GM21360 (cell line): ENCODE data around the gene ARMC8.

ENCODE experiments used
- ATAC-seq: cut with Tn5 transposase; IDR thresholded peaks from one replicate; pipeline ENCODE4 v1.9.1; 2021; ENCODE audit warnings: mild to moderate bottlenecking, moderate library complexity; ENCODE audit not compliant: unreplicated experiment

ARMC8 gene

DNA sequence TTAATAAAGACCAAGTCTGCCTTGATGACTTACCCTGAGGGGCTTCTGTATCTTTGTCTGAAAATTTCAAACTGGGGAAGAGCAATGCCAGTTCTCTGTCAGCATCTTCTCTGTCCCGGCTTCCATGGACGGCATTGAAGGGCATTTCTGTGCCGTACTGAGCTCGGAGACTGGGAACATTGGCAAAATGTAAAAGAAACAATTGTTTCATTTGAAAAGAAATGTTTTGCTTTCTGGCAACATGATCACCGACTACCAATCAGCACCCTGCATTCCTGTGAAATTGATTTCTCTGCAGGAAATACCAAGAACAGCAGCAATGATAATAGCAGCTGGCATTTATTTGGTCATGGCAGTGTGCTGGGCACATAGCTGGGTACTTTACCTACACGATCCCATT lies 116.4 kb downstream of the ARMC8 start:
- ATAC-seq: no peak

DNA sequence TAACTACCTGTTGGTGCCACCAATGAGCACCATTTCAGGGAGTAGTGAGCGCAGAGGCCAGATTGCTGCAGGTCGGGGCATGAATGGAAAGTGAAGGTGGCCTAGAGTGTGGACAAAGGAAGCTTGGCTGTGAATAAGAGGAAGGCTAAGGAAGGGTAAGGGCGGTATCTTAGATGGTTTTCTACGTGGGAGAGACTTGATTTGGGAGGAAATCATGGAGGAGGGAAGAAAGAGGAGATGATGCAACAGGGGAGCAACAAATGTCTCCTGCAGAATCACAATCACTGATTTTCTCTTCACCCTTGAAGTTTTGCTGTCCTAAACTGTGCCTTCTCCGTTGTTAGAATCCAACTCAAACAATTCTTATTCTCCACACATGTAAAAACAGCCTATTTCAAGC lies 120.8 kb downstream of the ARMC8 start:
- no peak for ATAC-seq

DNA sequence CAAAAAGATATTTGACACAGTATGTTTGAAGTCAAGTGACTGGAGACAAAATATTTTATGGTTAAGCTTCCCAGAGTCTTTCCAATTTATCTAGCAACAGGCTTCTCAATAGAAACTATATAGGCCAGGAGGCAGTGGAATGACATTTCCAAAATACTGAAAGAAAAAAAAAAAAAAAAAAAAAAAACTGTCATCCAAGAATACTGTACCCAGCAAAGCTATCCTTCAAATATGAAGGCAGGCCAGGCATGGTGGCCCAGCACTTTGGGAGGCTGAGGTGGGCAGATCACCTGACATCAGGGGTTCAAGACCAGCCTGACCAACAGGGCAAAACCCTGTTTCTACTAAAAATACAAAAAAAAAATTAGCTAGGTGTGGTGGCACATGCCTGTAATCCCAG lies 121.7 kb downstream of the ARMC8 start:
- no peak for ATAC-seq

DNA sequence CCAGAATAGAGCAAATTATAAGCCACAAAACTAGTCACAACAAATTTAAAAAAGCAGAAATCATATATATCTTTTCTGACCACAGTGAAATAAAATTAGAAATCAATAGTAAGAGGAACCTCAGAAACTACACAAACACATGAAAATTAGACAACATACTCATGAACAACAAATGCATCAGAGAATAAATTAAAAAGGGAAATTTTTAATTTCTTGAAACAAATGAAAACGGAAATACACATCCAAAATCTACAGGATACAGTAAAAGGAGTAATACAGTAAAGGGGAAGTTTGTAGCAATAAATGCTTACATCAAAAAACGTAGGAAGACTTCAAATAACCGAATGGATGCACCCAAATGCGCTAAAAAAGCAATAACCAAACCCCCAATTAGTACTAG lies 123.4 kb downstream of the ARMC8 start:
- no peak for ATAC-seq

DNA sequence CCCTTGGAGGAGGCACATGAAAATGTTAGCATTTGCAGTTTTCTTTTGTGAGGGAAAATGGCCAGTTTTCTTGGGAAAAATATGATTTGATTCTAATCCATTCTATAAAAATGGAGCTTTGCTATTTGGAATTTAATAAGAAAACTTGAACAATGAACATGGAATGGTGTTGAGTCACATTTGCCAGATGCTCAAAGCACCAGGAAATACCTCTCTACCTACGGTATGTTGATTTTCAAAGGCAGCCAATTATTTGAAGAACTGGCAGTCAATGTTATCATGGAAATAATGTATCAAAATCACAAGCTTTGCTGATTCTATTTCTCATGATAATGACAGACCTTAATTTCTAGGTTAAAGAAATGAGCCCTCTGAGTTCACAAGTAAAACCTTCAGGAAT lies 127.7 kb downstream of the ARMC8 start:
- ATAC-seq: no peak

DNA sequence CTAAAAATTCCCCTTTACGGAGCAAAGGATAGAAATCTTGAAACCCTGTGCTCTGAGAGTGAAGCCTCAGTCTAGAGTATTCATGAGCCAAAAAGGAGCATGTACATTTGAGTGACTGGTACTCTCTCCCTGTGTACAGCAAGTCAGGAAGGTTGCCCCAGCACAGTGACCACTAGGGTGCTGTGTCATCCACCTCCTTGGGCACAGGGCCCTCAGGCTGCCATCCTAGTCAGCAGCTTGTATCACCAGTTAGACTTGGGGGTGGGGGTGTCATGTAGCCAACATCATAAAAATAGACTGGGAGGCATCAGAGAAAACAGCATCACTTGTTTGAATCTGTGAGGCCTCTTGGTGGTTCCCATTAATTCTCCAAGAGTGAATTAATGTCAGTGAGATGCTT lies 130.6 kb downstream of the ARMC8 start:
- no peak for ATAC-seq

DNA sequence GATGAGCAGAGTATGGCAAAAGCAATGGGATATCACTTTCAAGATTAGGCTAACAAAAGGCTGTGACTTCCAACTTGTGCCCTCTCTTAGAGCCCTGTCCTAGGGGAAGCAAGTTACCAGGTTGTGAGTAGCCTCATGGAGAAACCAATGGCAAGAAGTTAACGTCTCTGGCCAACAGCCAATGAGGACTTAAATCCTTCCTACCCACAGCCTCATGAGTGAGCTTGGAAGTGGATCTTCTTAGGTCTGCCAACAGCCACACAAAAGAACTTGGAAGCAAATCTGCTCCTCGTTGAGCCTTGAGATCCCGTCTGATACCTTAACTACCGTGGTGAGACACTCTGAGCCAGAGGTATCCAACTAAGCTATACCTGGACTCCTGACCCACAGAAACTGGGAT lies 136.9 kb downstream of the ARMC8 start:
- no peak for ATAC-seq

DNA sequence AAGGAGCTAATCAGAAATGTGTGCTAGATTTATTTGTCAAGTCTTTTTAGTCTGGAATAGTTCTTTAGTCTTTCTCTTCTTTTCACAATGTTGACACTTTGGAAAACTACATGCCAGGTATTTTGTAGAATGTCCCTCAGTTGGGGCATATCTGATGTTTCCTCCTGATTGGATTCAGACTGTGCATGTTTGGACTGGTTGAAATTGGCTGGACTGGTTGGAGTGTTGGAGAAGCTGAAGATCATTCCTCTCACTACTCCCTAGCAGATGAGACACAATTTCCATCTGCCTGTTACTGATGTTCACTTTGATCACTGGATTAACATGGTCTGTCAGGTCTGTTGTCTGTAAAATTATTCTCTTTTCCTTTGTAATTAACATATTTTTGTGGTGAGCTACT lies 138.9 kb downstream of the ARMC8 start:
- no peak for ATAC-seq

DNA sequence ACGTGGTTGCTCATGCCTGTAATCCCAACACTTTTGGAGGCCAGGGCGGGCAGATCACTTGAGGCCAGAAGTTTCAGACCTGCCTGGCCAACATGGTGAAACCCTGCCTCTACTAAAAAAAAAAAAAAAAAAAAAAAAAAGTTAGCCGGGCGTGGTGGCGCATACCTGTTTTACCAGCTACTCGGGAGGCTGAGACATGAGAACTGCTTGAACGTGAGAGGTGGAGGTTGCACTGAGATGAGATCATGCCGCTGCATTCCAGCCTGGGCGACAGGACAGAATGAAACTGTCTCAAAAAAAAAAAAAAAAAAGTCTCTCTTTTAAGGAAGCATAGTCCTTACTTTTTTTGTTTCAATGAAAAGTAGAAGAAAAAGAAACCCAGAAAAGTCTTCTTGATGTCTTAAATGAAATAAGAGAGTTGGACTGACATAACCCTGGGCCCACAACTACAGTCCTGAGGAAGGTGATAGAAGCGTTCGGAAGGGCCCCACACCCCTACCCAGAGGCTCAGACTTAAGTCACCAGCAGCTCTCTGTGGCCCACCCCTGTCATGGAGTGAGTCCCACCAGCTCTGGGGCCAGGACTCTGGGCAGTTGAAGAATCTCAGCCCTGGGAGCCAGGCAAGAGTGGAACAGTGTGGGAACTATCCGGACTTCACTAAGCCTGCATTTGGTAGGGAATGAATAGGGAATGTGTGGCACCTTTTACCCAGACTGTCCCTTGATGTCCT lies 139.9 kb downstream of the ARMC8 start:
- ATAC-seq: no peak

DNA sequence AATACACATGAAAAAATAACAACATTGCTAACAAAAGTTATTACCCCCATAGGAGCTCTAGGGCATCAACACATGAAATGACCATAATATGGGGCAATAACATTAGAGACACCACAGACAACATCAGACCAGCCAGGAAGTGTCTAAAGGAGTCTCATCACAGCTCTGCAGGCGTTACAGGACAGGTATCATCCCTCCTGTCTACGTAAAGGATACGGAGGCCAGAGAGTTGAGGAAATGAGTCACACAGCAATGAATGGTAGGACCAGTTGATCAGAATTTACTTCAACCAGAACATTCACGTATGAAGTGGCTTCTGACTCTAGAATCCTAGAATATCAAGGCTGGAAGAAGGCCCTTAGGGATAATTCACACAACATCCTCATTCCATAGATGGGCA lies 140.7 kb downstream of the ARMC8 start:
- no peak for ATAC-seq

DNA sequence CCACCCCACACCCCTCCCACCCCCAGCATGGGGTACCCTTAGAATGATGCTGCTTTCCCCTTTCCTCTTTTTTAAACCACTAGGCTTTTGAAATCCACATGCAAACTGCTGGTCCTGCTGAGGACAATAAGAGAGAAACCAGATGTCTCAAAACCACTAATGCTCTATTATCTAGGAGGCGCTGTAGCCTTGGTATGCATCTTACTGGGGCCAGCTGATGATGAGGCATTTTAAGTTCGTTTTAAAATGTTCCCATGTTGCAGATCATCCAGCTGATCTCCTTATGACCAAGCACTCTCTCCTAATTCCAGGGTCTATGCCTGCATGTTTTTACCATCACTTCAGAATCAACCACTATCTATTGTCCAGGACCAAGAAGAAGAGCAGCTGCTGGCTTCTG lies 141.2 kb downstream of the ARMC8 start:
- ATAC-seq: no peak

DNA sequence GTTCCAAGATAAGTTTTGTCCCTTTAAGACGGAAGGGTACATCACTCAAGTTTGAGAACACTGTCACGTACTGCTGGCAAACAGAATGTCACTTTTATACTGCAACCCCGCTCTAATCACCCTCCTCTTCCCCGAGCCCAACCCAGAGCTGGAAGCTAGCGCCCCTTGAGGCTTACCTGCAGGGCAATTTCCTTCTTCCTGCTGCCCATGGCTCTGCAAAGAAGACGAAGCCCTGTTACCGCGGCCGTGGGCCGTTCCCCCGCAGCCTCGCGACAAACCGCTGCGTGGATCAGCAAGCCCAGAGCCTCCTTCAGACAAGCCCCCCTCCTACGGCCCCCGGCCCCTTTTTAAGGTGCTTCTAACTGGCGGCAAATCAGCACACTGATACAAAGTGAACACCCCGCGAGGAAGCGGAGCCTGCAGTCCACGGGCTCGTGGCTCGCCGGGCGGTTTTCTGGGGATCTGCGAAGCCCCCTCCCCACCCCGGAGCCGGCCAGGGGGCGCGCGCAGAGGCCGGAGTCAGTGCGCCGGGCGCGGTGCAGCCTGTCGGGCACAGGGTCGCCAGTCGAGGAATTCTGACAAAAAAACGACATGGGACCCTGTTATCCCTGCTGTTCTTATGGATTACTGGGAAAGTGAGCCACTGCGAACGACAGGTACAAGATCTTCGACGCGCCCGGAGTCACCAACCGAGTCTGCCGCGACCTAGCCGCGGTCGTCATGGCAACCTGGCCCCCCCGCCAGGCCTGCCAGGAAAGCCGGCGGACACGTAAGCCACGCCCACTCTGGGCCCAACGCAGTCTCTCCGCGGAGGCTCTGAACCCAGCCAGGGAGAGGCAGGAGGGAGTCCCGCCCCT lies 142.3 kb downstream of the ARMC8 start, which contains the start of gene NME9:
TSS of gene NME9 (minus strand) at position 725 of the 857 bp plus-strand sequence. CDS start at position 209, 516 bp downstream.
- peak; percentile 72 for ATAC-seq

DNA sequence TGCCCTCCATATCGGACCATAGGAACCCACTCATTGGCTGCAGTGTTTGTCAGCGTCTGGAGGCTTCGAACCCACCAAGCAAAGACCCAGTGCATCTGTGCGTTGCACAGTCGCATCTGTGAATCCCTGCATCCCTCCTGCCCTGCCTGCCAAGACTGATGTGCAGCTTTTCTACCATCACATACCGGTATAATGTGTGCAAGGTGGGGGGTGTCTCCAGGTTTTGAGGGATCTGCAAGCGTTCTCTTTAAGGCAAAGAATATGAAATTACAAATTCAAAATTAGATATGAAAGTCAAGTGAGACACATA lies 142.8 kb downstream of the ARMC8 start:
- ATAC-seq: no peak

DNA sequence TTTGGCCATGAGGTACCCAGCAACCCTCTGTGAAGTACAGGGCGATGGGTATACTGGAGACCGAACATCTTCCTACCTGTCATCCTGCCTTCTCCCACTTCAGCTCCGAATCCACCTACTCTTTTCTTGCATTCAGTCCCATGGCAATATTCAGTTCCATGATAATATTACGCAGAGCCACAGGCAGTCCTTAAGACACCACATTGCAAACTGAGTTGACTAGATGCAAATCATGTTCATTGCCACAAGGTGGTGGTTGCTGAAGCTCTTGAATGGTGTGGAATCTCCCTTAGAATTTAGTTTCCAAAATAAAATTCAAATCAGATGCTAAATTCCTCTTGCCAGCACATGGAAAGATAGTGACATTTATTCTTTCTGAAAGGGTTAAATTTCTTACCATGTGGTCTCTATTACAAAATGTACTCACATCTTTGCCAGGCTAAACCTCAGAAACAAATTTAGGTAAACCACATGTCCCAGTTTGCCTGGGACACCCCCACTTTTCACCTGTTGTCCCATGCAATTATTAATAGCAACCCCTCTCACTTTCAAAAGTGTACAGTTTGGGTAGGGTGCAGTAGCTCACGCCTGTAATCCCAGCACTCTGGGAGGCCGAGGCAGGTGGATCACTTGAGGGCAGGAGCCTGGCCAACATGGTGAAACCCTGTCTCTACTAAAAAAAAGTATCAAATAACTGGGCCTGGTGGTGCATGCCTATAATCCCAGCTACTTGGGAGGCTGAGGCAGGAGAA lies 144.2 kb downstream of the ARMC8 start:
- ATAC-seq: no peak

DNA sequence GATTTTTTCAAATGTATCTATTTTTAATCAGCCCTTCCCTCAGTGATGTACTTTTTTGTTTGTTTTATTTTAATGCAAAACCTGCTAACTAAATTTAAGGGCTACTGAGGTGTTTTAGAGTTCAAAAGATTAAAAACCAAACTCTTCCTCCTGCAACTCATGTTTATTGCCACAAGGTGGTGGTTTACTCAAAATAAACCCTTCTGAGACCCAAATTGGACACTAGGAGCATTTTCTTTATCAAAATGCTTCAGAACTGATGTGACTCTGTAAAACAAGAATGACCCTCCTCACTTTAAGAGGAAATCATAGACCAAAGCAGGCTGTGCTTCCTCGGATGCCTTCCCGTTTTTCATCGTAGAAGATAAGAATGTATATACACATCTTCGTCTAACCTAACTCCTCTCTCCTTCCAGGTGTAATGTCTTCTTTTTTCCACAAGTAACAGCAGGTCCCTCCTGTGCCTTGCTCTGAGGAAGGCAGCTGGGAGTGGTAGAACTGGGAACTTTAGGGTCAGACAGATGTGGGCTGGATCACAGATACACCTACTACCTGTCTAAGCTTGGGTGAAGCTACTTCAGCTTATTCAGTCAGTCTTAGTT lies 145.5 kb downstream of the ARMC8 start:
- ATAC-seq: no peak

DNA sequence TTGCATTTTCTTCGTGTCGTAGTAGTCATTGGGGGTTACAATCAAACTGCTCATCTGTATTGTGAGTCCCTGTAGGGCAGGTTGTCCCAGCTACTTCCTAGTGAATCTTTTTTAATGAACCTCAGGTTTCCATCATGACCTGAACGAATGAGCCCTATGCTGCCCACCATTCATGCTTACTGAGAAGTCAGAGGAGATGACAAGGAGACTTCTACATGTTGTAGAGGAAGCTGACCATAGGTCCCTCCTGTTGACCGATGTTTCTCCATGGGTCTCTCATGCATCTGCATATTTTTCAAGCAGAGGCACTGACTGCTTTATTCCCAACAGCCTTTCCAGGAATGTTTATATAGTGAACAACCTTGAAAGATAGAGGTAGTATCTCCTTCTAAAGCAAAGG lies 147.5 kb downstream of the ARMC8 start:
- no peak for ATAC-seq

DNA sequence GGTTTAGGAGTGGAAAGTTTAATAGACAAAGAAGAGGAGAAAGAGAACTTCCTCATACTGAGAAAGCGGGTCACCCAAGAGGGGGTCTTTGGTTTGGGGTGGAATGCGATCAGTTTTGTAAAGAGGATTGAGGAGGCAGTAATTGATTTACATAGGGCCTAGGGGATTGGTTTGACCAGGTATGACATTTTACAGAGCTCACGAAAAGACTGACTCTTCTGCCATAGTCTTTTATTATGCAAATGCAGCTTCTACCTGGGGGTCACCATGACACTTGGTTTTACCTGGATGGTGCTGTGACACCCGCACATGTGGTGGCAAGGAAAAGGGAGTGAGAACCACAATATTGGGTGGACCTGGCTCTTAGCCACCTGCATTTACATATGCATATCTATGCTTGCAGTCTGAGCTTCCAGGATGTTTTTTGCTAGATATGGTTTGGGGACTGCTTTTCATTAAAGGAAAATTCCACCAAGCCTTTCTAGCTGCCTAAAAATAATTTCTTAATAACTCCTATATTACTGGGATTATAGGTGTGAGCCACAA lies 149.4 kb downstream of the ARMC8 start:
- ATAC-seq: no peak

DNA sequence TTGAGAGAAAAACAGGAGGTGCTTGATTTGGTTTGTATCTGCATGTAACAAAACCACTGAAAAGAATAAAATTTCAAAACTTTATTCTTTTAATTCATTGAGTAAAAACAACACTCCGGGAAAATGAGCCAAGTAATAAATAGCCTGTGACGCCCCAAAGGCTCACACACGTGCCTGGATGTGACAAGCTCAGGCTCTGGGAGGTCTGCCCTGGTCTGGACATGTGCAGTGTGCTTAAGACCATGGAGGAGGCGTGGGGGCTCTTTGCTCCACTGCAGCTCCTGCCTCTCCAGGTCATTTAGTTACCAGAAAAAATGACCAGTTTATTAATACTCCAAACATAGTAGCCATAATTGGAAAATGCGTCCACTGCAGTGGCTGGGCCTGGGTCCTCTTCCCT lies 151.1 kb downstream of the ARMC8 start:
- ATAC-seq: no peak

DNA sequence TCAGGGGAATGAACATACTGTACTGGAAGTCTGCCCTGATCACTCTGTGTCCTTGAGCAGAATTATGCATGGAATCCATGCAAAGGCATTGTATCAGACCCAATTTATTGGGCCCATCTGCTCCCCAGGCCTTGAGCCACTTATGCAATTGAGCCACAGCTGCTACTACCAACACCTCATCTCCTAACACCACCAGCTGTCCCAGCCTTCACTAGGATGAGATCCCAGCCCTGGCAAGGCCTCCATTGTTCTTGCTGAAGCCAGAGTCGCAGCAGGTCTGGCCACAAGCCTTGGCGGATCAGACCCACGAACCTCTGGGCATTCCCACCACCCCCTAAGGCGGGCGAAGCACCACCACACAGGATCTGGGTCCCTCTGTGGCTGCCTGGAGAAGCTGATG lies 151.7 kb downstream of the ARMC8 start:
- ATAC-seq: no peak

DNA sequence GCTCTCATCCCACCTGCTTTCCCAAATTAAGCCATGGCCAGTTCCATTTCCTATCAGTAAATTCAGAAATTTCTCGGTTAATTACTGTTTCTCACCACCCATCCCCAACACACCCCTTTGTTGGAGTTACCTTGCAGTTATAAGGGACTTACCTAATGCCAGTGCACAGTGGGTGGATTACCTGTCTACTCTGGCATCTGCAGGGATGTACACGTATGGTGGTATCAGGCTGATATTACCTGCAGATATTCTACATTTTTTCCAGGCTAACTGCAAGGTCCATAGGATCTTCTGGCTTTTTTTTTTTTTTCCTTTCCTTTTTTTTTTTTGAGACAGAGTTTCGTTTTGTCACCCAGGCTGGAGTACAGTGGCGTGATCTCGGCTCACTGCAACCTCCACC lies 153.4 kb downstream of the ARMC8 start:
- ATAC-seq: no peak

DNA sequence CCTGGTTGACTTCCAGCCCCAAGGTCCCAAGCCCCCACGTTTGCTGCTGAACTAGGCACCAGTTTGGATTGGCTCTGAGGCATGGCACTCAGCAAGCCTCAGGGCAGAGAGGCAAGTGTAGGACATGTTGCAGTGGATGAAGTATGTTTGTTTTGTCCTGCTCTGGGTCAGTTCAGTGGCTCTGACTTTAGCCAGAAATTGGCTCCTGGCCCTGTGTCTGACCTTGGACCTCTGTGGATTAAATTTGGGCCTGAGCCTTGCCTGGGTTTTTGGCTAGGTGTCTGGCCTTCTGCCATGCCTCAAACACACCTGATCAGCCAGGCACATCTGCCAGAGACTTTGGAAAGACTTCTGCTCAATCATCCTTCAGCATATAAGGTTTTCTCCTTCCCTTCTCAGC lies 157.7 kb downstream of the ARMC8 start:
- ATAC-seq: no peak
